PC-3 (cell line): Measurements from ENCODE around the gene API5. TPM values are rescaled to one million over a fixed set of nuclear protein-coding genes. Genes with fewer than 3 reads are reported as not detected.

Experiments used
- ATAC-seq: fragments of 200-7000 bp; cut with Tn5 transposase; 2 replicates; pipeline ENCODE4 v1.9.1; 2020; ENCODE audit warnings: mild to moderate bottlenecking, moderate library complexity
- BruUV-seq: library from RNA; stranded (reverse); fragments of 400-500 nt; replicated peaks from 2 replicates; lab custom pipeline; 2021; lab: Mats Ljungman, UMichigan
- CTCF ChIA-PET: fragments of 300-600 bp; sonication (Branson Sonifier 250); formaldehyde crosslinking; loops from one replicate; lab custom pipeline; 2022; ENCODE audit warnings: antibody characterized with exemption; lab: Charles Lee
- POLR2A ChIA-PET: fragments of 300-600 bp; sonication (Branson Sonifier 250); formaldehyde crosslinking; loops from one replicate; lab custom pipeline; 2022; ENCODE audit warnings: antibody characterized with exemption; ENCODE audit not compliant: unreplicated experiment; lab: Charles Lee
- DNase-seq: peaks from one replicate; pipeline ENCODE4 v3.0.0-alpha.2; 2015
- H2AFZ ChIP-seq: fragments of 300-600 bp; sonication (generic); 2 replicates; pipeline ENCODE4 v1.6.0; 2016; ENCODE audit warnings: antibody characterized with exemption, low read length
- H3F3A ChIP-seq: fragments of 300-600 bp; sonication (generic); one replicate; pipeline ENCODE4 v1.6.0; 2017; ENCODE audit warnings: antibody characterized with exemption, low read length, control low read depth, mild to moderate bottlenecking; ENCODE audit not compliant: unreplicated experiment
- H3K27ac ChIP-seq: fragments of 300-600 bp; sonication (generic); 2 replicates; pipeline ENCODE4 v1.5.1; 2016; ENCODE audit warnings: mild to moderate bottlenecking, low read length
- H3K27me3 ChIP-seq: fragments of 300-600 bp; sonication (generic); 2 replicates; pipeline ENCODE4 v1.6.1; 2016; ENCODE audit warnings: low read length, mixed read lengths
- H3K36me3 ChIP-seq: fragments of 300-600 bp; sonication (generic); 2 replicates; pipeline ENCODE4 v1.6.1; 2016; ENCODE audit warnings: low read depth, mixed run types, low read length, mixed read lengths
- H3K4me1 ChIP-seq: fragments of 300-600 bp; sonication (generic); 2 replicates; pipeline ENCODE4 v1.5.1; 2016; ENCODE audit warnings: low read length; ENCODE audit not compliant: insufficient read depth
- H3K4me2 ChIP-seq: fragments of 300-600 bp; sonication (generic); 2 replicates; pipeline ENCODE4 v1.6.0; 2016; ENCODE audit warnings: low read length
- H3K4me3 ChIP-seq: fragments of 300-600 bp; sonication (generic); 2 replicates; pipeline ENCODE4 v1.5.1; 2016; ENCODE audit warnings: mild to moderate bottlenecking, low read length, mixed read lengths
- H3K79me2 ChIP-seq: fragments of 300-600 bp; sonication (generic); 2 replicates; pipeline ENCODE4 v1.6.1; 2017; ENCODE audit warnings: low read length, mixed read lengths
- H3K9ac ChIP-seq: fragments of 300-600 bp; sonication (generic); 2 replicates; pipeline ENCODE4 v1.6.0; 2016; ENCODE audit warnings: mild to moderate bottlenecking, low read length
- H3K9me2 ChIP-seq: fragments of 300-600 bp; sonication (generic); replicated peaks from 2 replicates; pipeline ENCODE4 v1.6.1; 2016; ENCODE audit warnings: mixed run types, low read length, mixed read lengths
- H3K9me3 ChIP-seq: fragments of 300-600 bp; sonication (generic); 2 replicates; pipeline ENCODE4 v1.6.1; 2016; ENCODE audit warnings: low read length, mixed read lengths
- H4K20me1 ChIP-seq: fragments of 300-600 bp; sonication (generic); 2 replicates; pipeline ENCODE4 v1.6.1; 2016; ENCODE audit warnings: low read length, mixed read lengths
- EZH2 ChIP-seq: fragments of 300-600 bp; sonication (generic); IDR thresholded peaks from one replicate; pipeline ENCODE4 v1.6.1; 2017; ENCODE audit warnings: antibody characterized with exemption, mild to moderate bottlenecking, low read length; ENCODE audit not compliant: unreplicated experiment
- EZH2phosphoT487 ChIP-seq: fragments of 300-600 bp; sonication (generic); IDR thresholded peaks from 2 replicates; pipeline ENCODE4 v1.6.1; 2018; ENCODE audit warnings: mild to moderate bottlenecking, antibody characterized with exemption, low read length, borderline replicate concordance
- intact Hi-C: fragments of 100-400 bp; cut with micrococcal nuclease; formaldehyde crosslinking; loops from 2 replicates; pipeline ENCODE4 v1.9.0; 2023
- total RNA-seq: library from RNA; depleted of rRNA; stranded (reverse); fragments of >200 nt; gene quantifications from 2 replicates; pipeline ENCODE4 v1.2.3, GENCODE V29; 2014
- TF ChIP-seq, protein P1 (sequence below): fragments of 300-600 bp; sonication (generic); conservative IDR thresholded peaks from 2 replicates; pipeline ENCODE4 v1.5.1; 2017; ENCODE audit warnings: antibody characterized with exemption, low read depth, mild to moderate bottlenecking, low read length

Gene API5
- total RNA-seq, 1 experiment from 2014 or later: 79.5 TPM

DNA sequence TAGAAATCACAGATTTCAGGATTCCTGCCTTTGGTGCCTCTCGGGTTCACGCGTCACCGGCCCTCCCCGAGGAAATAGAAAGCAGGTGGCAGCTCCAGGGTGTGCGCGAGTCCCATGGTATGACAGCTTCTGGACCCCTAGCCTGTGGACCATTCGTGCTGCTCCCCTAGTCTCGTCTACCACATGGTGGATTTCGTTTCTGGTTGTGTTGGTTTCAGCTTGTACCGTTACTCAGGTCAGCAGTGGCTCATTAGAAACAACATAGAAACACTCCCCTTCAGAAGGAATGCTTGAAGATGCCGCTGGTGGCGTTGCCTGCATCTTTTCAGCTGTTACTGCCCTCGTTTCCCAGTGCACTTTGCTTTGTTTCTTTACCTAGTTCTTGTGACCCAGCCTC, 47.6 kb downstream of the API5 start:
- POLR2A ChIA-PET: interaction anchor here (1.5 kb wide), 1 partner anchor 17 kb away, joined by 7 read pairs; no protein-coding TSS in a partner anchor
- no TSS peak for BruUV-seq

DNA sequence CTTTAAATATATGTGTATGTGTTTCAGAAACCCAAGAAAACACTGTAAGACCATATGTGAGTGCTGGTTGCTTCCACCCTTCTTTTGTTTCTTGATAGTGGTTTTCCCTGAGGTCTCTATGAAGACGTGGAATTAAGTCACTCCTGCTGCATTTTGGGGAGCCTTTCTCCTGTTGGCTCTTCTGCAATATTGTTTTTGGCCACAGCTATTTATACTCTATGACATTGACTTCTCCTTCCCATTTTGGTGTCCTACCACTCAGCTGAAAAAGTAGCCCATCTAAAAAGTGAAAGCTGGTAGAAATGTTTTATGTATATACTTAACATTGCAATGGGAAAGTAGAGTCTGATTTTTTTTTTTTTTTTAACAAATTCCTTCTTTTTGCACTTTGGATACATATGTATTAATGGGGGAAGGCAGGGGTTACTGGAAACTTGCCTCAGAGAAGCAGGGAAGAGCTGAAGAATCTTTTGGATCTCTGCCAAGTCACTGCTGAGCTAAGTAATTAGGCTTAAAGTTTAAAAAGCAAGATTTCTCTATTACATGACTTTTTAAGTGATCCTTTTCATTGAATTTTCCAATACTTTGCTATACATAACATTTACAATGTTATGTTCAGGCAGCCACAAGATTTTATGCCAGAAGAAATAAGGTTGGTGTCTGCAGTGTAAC, 48.7 kb downstream of the API5 start:
- H3K9me2 ChIP-seq: no peaks in the 10 kb centered on the region
- TF ChIP-seq, protein P1, sequence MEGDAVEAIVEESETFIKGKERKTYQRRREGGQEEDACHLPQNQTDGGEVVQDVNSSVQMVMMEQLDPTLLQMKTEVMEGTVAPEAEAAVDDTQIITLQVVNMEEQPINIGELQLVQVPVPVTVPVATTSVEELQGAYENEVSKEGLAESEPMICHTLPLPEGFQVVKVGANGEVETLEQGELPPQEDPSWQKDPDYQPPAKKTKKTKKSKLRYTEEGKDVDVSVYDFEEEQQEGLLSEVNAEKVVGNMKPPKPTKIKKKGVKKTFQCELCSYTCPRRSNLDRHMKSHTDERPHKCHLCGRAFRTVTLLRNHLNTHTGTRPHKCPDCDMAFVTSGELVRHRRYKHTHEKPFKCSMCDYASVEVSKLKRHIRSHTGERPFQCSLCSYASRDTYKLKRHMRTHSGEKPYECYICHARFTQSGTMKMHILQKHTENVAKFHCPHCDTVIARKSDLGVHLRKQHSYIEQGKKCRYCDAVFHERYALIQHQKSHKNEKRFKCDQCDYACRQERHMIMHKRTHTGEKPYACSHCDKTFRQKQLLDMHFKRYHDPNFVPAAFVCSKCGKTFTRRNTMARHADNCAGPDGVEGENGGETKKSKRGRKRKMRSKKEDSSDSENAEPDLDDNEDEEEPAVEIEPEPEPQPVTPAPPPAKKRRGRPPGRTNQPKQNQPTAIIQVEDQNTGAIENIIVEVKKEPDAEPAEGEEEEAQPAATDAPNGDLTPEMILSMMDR: no peak
- TF ChIP-seq EZH2 (no peak), EZH2phosphoT487 (no peak)
- no peaks in the 10 kb centered on the region for H3K9me3 ChIP-seq
- peaks cover 20% of the 10 kb centered on the region; the same call in 1 of the 2 replicates for H4K20me1 ChIP-seq
- intact Hi-C loops: no loop called here
- no peak overlapping the region for H3K9ac ChIP-seq
- DNase-seq: no peak
- CTCF ChIA-PET: interaction anchor here (1.4 kb wide), 1 partner anchor 49 kb away, joined by 5 read pairs; the partner anchor contains the start of gene API5
- H3K79me2 ChIP-seq: peaks cover 66% of the 10 kb centered on the region
- peaks cover 1% of the 10 kb centered on the region; the same call in 1 of the 2 replicates for H3K36me3 ChIP-seq
- peak overlapping the region; percentile 95 for H3K4me2 ChIP-seq
- BruUV-seq: no TSS peak
- no peaks in the 10 kb centered on the region for H3K27me3 ChIP-seq
- peaks cover 22% of the 10 kb centered on the region for H3K4me1 ChIP-seq
- H3K27ac ChIP-seq: no peak overlapping the region
- no peak overlapping the region for H2AFZ ChIP-seq
- POLR2A ChIA-PET: interaction anchor here (0.6 kb wide), 1 partner anchor 65 kb away, joined by 3 read pairs; no protein-coding TSS in a partner anchor
- ATAC-seq: no peak
- peak overlapping the region; percentile 94 for H3K4me3 ChIP-seq
- no peaks in the 10 kb centered on the region for H3F3A ChIP-seq

More for the DNA sequence above, 47.6 kb downstream of the API5 start:
- TF ChIP-seq EZH2: no peak
- TF ChIP-seq, protein P1: no peak
- TF ChIP-seq EZH2phosphoT487: no peak
- no peaks in the 10 kb centered on the region for H3K9me2 ChIP-seq
- no peaks in the 10 kb centered on the region for H3K27me3 ChIP-seq
- H3K27ac ChIP-seq: peak overlapping the region; percentile 50
- peak overlapping the region; percentile 96 for H2AFZ ChIP-seq
- H3K4me2 ChIP-seq: peak overlapping the region; percentile 95
- H3K36me3 ChIP-seq: no peaks in the 10 kb centered on the region
- no peaks in the 10 kb centered on the region for H3K9me3 ChIP-seq
- peaks cover 22% of the 10 kb centered on the region for H3K4me1 ChIP-seq
- H3K79me2 ChIP-seq: peaks cover 57% of the 10 kb centered on the region
- H3K4me3 ChIP-seq: peak overlapping the region; percentile 94
- intact Hi-C loops: loop anchor here (5.0 kb wide), 1 partner anchor 47 kb away; the partner anchor contains the start of gene API5
- DNase-seq: peak; percentile 23
- ATAC-seq: peak; percentile 47
- peaks cover 20% of the 10 kb centered on the region; the same call in 1 of the 2 replicates for H4K20me1 ChIP-seq
- CTCF ChIA-PET: interaction anchor here (1.2 kb wide), 1 partner anchor 48 kb away, joined by 7 read pairs; the partner anchor contains the start of gene API5
- no peaks in the 10 kb centered on the region for H3F3A ChIP-seq
- H3K9ac ChIP-seq: peak overlapping the region; percentile 93

DNA sequence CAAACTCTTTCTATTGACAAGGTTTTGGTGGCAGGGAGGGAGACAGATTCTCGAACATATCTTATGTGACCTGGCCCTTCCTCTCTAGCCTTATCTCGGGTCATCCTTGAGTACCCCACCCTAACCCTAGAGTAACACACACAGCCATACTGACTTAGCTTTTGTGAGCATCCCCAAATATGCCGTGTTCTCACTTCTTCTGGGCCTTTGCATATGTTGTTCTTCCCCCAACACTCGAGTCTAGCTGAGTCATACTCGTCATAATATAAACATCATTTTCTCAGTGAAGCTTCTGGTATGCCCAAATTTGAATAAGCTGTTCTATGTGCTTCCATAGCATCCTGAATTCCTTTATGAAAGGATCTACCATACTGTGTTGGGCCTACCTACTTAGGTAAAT, 54.9 kb downstream of the API5 start:
- H3K4me3 ChIP-seq: no peak overlapping the region
- no peaks in the 10 kb centered on the region for H3K9me2 ChIP-seq
- no peak overlapping the region for H3K4me2 ChIP-seq
- H3K9me3 ChIP-seq: no peaks in the 10 kb centered on the region
- no peak overlapping the region for H2AFZ ChIP-seq
- peaks cover 14% of the 10 kb centered on the region for H4K20me1 ChIP-seq
- peaks cover 98% of the 10 kb centered on the region for H3K79me2 ChIP-seq
- no peaks in the 10 kb centered on the region for H3F3A ChIP-seq
- no peak for ATAC-seq
- no peak overlapping the region for H3K9ac ChIP-seq
- no peaks in the 10 kb centered on the region for H3K4me1 ChIP-seq
- TF ChIP-seq EZH2 (no peak), EZH2phosphoT487 (no peak)
- TF ChIP-seq, protein P1: no peak
- POLR2A ChIA-PET: no interaction called here
- CTCF ChIA-PET: no interaction called here
- intact Hi-C loops: no loop called here
- H3K27ac ChIP-seq: no peak overlapping the region
- DNase-seq: no peak
- BruUV-seq: no TSS peak
- H3K27me3 ChIP-seq: no peaks in the 10 kb centered on the region
- peaks cover 4% of the 10 kb centered on the region; the same call in 1 of the 2 replicates for H3K36me3 ChIP-seq
